HepG2 (cell line): ENCODE data around the gene IGF2. TPM values are rescaled to one million over a fixed set of nuclear protein-coding genes. Genes with fewer than 3 reads are reported as not detected.

Source experiments
- ATAD3A ChIP-seq: sonication (generic); formaldehyde crosslinking; IDR thresholded peaks from 2 replicates; pipeline ENCODE4 v1.4.0; 2020; ENCODE audit warnings: missing genetic modification reagents
- BRCA1 ChIP-seq: sonication (generic); formaldehyde crosslinking; IDR thresholded peaks from 2 replicates; pipeline ENCODE4 v1.4.0; 2020; ENCODE audit warnings: missing genetic modification reagents
- CC2D1A ChIP-seq: sonication (generic); formaldehyde crosslinking; IDR thresholded peaks from 2 replicates; pipeline ENCODE4 v1.8.1; 2023; ENCODE audit warnings: mild to moderate bottlenecking, missing genetic modification reagents
- ELF4 ChIP-seq: sonication (generic); formaldehyde crosslinking; IDR thresholded peaks from 2 replicates; pipeline ENCODE4 v1.5.0; 2020; ENCODE audit warnings: missing genetic modification reagents, mild to moderate bottlenecking, moderate library complexity, borderline replicate concordance
- HNF4G ChIP-seq, 2 experiments: sonication (generic) in 1 of 2; formaldehyde crosslinking in 1 of 2; IDR thresholded peaks; 2 replicates each; pipeline versions ENCODE4 v1.4.0 to v1.6.1; 2011 to 2020; ENCODE audit warnings: borderline replicate concordance in 2 of 2, low read depth in 2 of 2, mild to moderate bottlenecking in 2 of 2, low read length in 1 of 2, missing genetic modification reagents in 1 of 2, moderate library complexity in 1 of 2
- IKZF4 ChIP-seq: sonication (generic); formaldehyde crosslinking; IDR thresholded peaks from 2 replicates; pipeline ENCODE4 v1.5.1; 2020; ENCODE audit warnings: borderline replicate concordance, mild to moderate bottlenecking, low read depth, missing genetic modification reagents; ENCODE audit errors: not compliant biosample characterization
- MATR3 ChIP-seq: sonication (generic); formaldehyde crosslinking; IDR thresholded peaks from 2 replicates; pipeline ENCODE4 v1.4.0; 2020; ENCODE audit warnings: missing genetic modification reagents
- MEIS1 ChIP-seq: sonication (generic); formaldehyde crosslinking; IDR thresholded peaks from 2 replicates; pipeline ENCODE4 v1.9.0; 2021; ENCODE audit warnings: mild to moderate bottlenecking, missing genetic modification reagents, moderate library complexity, borderline replicate concordance
- PLRG1 ChIP-seq: fragments of 450-650 bp; conservative IDR thresholded peaks from 2 replicates; pipeline ENCODE4 v1.6.1; 2016
- SP4 ChIP-seq: sonication (generic); formaldehyde crosslinking; IDR thresholded peaks from 2 replicates; pipeline ENCODE4 v1.8.1; 2023; ENCODE audit warnings: mild to moderate bottlenecking, missing genetic modification reagents
- THAP8 ChIP-seq: sonication (generic); formaldehyde crosslinking; IDR thresholded peaks from 2 replicates; pipeline ENCODE4 v1.5.1; 2020; ENCODE audit warnings: missing genetic modification reagents, mild to moderate bottlenecking, borderline replicate concordance
- ZC3H13 ChIP-seq: sonication (generic); formaldehyde crosslinking; IDR thresholded peaks from 2 replicates; pipeline ENCODE4 v1.8.1; 2023; ENCODE audit warnings: mild to moderate bottlenecking, missing genetic modification reagents, moderate library complexity
- ZNF251 ChIP-seq: sonication (generic); formaldehyde crosslinking; IDR thresholded peaks from 2 replicates; pipeline ENCODE4 v1.9.0; 2021; ENCODE audit warnings: mild to moderate bottlenecking, missing genetic modification reagents
- ZNF30 ChIP-seq: sonication (generic); formaldehyde crosslinking; IDR thresholded peaks from 2 replicates; pipeline ENCODE4 v1.5.0; 2020; ENCODE audit warnings: mild to moderate bottlenecking, missing genetic modification reagents
- ZNF460 ChIP-seq: sonication (generic); formaldehyde crosslinking; IDR thresholded peaks from 2 replicates; pipeline ENCODE4 v1.5.1; 2020; ENCODE audit warnings: missing genetic modification reagents, mild to moderate bottlenecking, borderline replicate concordance
- ZNF530 ChIP-seq: sonication (generic); formaldehyde crosslinking; IDR thresholded peaks from 2 replicates; pipeline ENCODE4 v1.5.0; 2020; ENCODE audit warnings: low read depth, mild to moderate bottlenecking, missing genetic modification reagents
- ZNF598 ChIP-seq: sonication (generic); formaldehyde crosslinking; IDR thresholded peaks from 2 replicates; pipeline ENCODE4 v1.5.1; 2020; ENCODE audit warnings: mild to moderate bottlenecking, missing genetic modification reagents, borderline replicate concordance
- ZNF652 ChIP-seq: IDR thresholded peaks from 2 replicates; pipeline ENCODE4 v1.6.1; 2016; ENCODE audit warnings: low read depth, borderline replicate concordance
- ZNF709 ChIP-seq: sonication (generic); formaldehyde crosslinking; IDR thresholded peaks from 2 replicates; pipeline ENCODE4 v1.5.0; 2020; ENCODE audit warnings: mild to moderate bottlenecking, missing genetic modification reagents
- polyA plus RNA-seq, 8 experiments: library from polyadenylated mRNA; depleted of rRNA in 3 of 8; stranded (reverse) in 7 of 8; unstranded in 1 of 8; fragments of >200 nt; fragmentation: Illumina TruSeq in 4 of 8; extraction: Trizol in 4 of 8; gene quantifications; 2 replicates each; pipeline versions ENCODE4 v1.2.1 to v1.2.3, GENCODE V29; 2011 to 2016; ENCODE audit warnings: low read depth in 4 of 8, missing spikeins in 1 of 8, mixed read lengths in 1 of 8; ENCODE audit not compliant: insufficient read depth in 1 of 8
- total RNA-seq, 5 experiments: library from RNA; depleted of rRNA; stranded (reverse); fragments of >200 nt; fragmentation: Illumina TruSeq; extraction: Trizol; gene quantifications; 2 replicates each; pipeline ENCODE4 v1.2.3, GENCODE V29; 2016; ENCODE audit warnings: low read depth in 1 of 5
- TF ChIP-seq, protein P1 (sequence below): conservative IDR thresholded peaks from 2 replicates; pipeline ENCODE4 v1.6.1; 2018; ENCODE audit warnings: missing genetic modification reagents
- TF ChIP-seq, protein P2 (sequence below): sonication (generic); formaldehyde crosslinking; IDR thresholded peaks from 2 replicates; pipeline ENCODE4 v1.4.0; 2020; ENCODE audit warnings: missing genetic modification reagents
- TF ChIP-seq, protein P3 (sequence below): sonication (generic); formaldehyde crosslinking; IDR thresholded peaks from 2 replicates; pipeline ENCODE4 v1.5.0; 2020; ENCODE audit warnings: missing genetic modification reagents
- TF ChIP-seq, protein P4 (sequence below): sonication (generic); formaldehyde crosslinking; IDR thresholded peaks from 2 replicates; pipeline ENCODE4 v1.4.0; 2020; ENCODE audit warnings: mild to moderate bottlenecking, missing genetic modification reagents

The IGF2 gene
- total and polyA plus RNA-seq, 2 of the 13 experiments (the other 11 are each of a cell fraction or from before 2014, with no cell fraction given): 79.1 to 254 TPM

DNA sequence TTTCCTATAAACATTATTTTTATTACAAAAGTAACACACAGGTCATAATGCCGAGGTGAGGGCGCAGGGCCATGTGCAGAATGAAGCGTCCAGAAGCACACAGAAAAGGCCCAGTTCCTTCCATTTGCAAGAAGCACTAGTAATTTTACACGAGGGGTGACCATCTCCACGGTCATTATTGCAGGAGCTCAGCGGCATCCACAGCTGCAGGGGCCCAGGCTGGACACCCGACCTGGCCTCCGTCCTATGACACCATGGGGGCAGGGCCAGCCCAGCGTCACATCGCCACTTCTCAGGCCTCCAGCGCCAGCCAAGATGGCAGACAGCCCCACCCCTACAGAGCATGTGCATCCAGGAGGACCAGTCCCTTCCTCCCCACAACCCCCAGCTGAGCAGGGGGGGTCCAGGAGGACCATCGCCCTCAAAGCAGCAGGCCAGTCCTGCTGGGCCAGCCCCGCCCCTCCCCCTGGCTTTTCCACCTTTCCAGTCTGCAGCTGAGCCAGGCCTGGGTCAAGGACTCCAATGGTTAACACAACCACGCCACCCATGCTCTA is 3.5 kb downstream of the IGF2 start (continued):
- TF ChIP-seq PLRG1 (no peak), IKZF4 (CRISPR knock-in tag) (peak; percentile 21), ZNF530 (no peak), ELF4 (0 out of 2 replicates have a peak, but pooled peaks have one; percentile 49), ZNF652 (CRISPR knock-in tag) (no peak; the same call in 1 of the 2 replicates), SP4 (CRISPR knock-in tag) (no peak), CC2D1A (CRISPR knock-in tag) (no peak), ZNF598 (no peak), BRCA1 (CRISPR knock-in tag) (no peak), ZNF460 (CRISPR knock-in tag) (0 out of 2 replicates have a peak, but pooled peaks have one; percentile 27), MEIS1 (CRISPR knock-in tag) (no peak), THAP8 (CRISPR knock-in tag) (no peak), ZNF709 (CRISPR knock-in tag) (no peak), HNF4G (IDR thresholded peaks at IDR 0.05; ENCODE audit: borderline replicate concordance, low read depth, low read length) (no peak), HNF4G (CRISPR knock-in tag; IDR thresholded peaks at IDR 0.05; ENCODE audit: borderline replicate concordance, low read depth) (peak; percentile 60), ZC3H13 (CRISPR knock-in tag) (no peak), MATR3 (no peak), ZNF30 (CRISPR knock-in tag) (no peak), ZNF251 (CRISPR knock-in tag) (no peak), ATAD3A (CRISPR knock-in tag) (no peak)
- TF ChIP-seq, protein P1, sequence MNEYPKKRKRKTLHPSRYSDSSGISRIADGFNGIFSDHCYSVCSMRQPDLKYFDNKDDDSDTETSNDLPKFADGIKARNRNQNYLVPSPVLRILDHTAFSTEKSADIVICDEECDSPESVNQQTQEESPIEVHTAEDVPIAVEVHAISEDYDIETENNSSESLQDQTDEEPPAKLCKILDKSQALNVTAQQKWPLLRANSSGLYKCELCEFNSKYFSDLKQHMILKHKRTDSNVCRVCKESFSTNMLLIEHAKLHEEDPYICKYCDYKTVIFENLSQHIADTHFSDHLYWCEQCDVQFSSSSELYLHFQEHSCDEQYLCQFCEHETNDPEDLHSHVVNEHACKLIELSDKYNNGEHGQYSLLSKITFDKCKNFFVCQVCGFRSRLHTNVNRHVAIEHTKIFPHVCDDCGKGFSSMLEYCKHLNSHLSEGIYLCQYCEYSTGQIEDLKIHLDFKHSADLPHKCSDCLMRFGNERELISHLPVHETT (CRISPR knock-in tag): no peak
- TF ChIP-seq, protein P2, sequence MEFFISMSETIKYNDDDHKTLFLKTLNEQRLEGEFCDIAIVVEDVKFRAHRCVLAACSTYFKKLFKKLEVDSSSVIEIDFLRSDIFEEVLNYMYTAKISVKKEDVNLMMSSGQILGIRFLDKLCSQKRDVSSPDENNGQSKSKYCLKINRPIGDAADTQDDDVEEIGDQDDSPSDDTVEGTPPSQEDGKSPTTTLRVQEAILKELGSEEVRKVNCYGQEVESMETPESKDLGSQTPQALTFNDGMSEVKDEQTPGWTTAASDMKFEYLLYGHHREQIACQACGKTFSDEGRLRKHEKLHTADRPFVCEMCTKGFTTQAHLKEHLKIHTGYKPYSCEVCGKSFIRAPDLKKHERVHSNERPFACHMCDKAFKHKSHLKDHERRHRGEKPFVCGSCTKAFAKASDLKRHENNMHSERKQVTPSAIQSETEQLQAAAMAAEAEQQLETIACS (CRISPR knock-in tag): no peak
- TF ChIP-seq, protein P3, sequence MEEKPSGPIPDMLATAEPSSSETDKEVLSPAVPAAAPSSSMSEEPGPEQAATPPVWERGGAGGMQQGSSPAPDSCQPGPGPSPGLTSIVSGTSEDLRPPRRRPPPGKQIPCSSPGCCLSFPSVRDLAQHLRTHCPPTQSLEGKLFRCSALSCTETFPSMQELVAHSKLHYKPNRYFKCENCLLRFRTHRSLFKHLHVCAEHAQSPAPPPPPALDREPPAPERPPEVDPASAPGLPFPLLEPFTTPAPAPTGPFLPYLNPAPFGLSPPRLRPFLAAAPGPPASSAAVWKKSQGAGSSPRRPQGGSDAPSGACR (CRISPR knock-in tag): peak; percentile 3; the same call in 1 of the 2 replicates
- TF ChIP-seq, protein P4, sequence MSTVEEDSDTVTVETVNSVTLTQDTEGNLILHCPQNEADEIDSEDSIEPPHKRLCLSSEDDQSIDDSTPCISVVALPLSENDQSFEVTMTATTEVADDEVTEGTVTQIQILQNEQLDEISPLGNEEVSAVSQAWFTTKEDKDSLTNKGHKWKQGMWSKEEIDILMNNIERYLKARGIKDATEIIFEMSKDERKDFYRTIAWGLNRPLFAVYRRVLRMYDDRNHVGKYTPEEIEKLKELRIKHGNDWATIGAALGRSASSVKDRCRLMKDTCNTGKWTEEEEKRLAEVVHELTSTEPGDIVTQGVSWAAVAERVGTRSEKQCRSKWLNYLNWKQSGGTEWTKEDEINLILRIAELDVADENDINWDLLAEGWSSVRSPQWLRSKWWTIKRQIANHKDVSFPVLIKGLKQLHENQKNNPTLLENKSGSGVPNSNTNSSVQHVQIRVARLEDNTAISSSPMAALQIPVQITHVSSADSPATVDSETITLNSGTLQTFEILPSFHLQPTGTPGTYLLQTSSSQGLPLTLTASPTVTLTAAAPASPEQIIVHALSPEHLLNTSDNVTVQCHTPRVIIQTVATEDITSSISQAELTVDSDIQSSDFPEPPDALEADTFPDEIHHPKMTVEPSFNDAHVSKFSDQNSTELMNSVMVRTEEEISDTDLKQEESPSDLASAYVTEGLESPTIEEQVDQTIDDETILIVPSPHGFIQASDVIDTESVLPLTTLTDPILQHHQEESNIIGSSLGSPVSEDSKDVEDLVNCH (CRISPR knock-in tag): no peak
